ENCODE measurements around the gene KSR1. TPM values are rescaled to one million over a fixed set of nuclear protein-coding genes. Genes with fewer than 3 reads are reported as not detected.
"Not testable (repeated sequence)": the region's sequence is repeated elsewhere in the genome, so short reads cannot be mapped to it uniquely, and the experiment has no call there.

Gene KSR1
- 37.7 TPM for polyA plus RNA-seq (2012; ENCODE audit: missing spikeins)

GRCh38 chr17:27455914-27456680 is at the start of gene KSR1:
KSR1 (plus strand) TSS chr17:27456448; CDS start chr17:27456644, 196 bp downstream.
- TF ChIP-seq POLR2A (IDR thresholded peaks at IDR 0.05; ENCODE audit: low read depth, low read length) (peak; percentile 77; the same call in 1 of the 2 replicates), TAF1 (IDR thresholded peaks at IDR 0.05; ENCODE audit: borderline replicate concordance, low read depth, low read length) (0 out of 2 replicates have a peak, but pooled peaks have one; percentile 34), POLR2AphosphoS5 (IDR thresholded peaks at IDR 0.05; ENCODE audit: low read depth, low read length) (no peak)
- DNase-seq (ENCODE audit: insufficient read length) (peak; percentile 95), FAIRE-seq (peak; percentile 73)

GRCh38 chr17:27407916-27408864 is 48.1 kb upstream of the KSR1 start:
- DNase-seq (ENCODE audit: insufficient read length) (no peak), FAIRE-seq (no peak)
- no peak for TF ChIP-seq POLR2A (IDR thresholded peaks at IDR 0.05; ENCODE audit: low read depth, low read length)
- TF ChIP-seq POLR2AphosphoS5 (IDR thresholded peaks at IDR 0.05; ENCODE audit: low read depth, low read length): no peak
- no peak for TF ChIP-seq TAF1 (IDR thresholded peaks at IDR 0.05; ENCODE audit: borderline replicate concordance, low read depth, low read length)

- TF ChIP-seq TAF1 (IDR thresholded peaks at IDR 0.05; ENCODE audit: borderline replicate concordance, low read depth, low read length): no peak
- no peak for TF ChIP-seq POLR2A (IDR thresholded peaks at IDR 0.05; ENCODE audit: low read depth, low read length)
- TF ChIP-seq POLR2AphosphoS5 (IDR thresholded peaks at IDR 0.05; ENCODE audit: low read depth, low read length): no peak
- FAIRE-seq (no peak), DNase-seq (ENCODE audit: insufficient read length) (no peak)
These were observed 47.4 kb upstream of the KSR1 start for GRCh38 chr17:27408891-27409290.

DNA sequence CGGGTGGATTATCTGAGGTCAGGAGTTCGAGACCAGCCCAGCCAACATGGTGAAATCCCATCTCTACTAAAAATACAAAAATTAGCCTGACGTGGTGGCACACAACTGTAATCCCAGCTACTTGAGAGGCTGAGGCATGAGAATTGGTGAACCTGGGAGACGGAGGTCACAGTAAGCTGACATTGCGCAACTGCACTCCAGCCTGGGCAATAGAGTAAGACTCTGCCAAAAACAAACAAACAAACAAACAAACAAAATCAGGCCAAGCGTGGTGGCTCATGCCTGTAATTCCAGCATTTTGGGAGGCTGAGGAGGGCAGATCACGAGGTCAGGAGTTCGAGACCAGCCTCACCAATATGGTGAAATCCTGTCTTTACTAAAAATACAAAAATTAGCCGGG is 44.1 kb upstream of the KSR1 start:
- DNase-seq (ENCODE audit: insufficient read length); FAIRE-seq: not testable (repeated sequence)

DNA sequence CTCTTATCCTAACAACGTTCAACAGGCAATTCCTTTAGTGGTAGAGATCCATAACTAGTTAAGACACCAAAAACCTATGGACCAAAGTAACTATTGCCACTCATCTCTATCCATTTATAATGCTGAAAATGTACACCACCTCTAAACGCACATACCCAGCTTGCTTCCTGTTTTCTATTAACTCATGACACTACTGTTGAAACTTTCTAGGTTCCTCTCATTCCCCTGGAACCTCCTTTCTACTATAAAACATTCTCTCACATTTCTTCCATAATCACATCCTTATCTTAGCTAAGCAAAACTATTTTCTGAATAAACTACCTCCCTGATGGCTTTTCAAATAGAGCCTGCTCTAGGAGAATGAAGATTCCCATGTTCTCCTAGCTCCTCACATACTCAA is 42.9 kb upstream of the KSR1 start:
- FAIRE-seq (no peak), DNase-seq (ENCODE audit: insufficient read length) (no peak)
- TF ChIP-seq POLR2AphosphoS5 (IDR thresholded peaks at IDR 0.05; ENCODE audit: low read depth, low read length): no peak
- TF ChIP-seq TAF1 (IDR thresholded peaks at IDR 0.05; ENCODE audit: borderline replicate concordance, low read depth, low read length): no peak
- no peak for TF ChIP-seq POLR2A (IDR thresholded peaks at IDR 0.05; ENCODE audit: low read depth, low read length)

DNA sequence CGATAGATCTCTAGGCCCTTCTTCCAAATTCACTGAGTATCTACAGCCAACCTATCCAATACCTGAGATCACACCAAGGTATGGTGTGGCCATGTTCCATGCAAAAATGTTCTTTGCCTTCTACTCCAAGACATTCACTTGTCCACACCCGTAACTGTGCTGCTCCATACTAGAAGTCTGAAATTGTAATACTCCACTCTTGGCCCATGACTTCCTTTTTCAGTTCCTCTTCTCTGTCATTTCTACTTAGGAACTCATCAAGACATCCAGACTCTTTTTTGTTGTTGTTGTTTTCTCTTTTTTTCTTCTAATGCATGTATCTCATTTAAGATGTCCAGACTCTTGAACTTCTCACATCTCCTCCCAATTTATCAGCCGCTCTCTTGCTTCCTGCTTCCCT is 42.5 kb upstream of the KSR1 start:
- no peak for FAIRE-seq
- TF ChIP-seq POLR2AphosphoS5 (IDR thresholded peaks at IDR 0.05; ENCODE audit: low read depth, low read length) (no peak), POLR2A (IDR thresholded peaks at IDR 0.05; ENCODE audit: low read depth, low read length) (no peak), TAF1 (IDR thresholded peaks at IDR 0.05; ENCODE audit: borderline replicate concordance, low read depth, low read length) (no peak)

DNA sequence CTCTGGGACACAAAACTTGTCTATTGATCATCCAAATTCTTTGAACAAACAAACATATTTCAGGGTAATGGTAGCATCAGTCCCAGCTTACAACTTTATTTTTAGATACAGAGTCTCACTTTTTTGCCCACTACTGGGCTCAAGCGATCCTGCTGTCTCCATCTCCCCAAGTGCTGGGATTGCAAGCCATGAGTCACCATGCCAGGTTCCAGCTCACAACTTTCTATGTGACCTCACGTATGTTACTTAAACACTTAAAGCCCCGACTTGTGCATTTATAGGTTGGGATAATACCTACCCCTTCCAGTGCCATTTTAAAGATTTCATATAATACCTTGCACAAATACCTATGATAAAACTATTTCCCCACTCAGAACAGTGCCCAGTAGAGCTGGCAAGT is 42.0 kb upstream of the KSR1 start:
- FAIRE-seq (no peak), DNase-seq (ENCODE audit: insufficient read length) (no peak)
- no peak for TF ChIP-seq POLR2A (IDR thresholded peaks at IDR 0.05; ENCODE audit: low read depth, low read length)
- no peak for TF ChIP-seq TAF1 (IDR thresholded peaks at IDR 0.05; ENCODE audit: borderline replicate concordance, low read depth, low read length)
- no peak for TF ChIP-seq POLR2AphosphoS5 (IDR thresholded peaks at IDR 0.05; ENCODE audit: low read depth, low read length)

More for the DNA sequence above, 42.5 kb upstream of the KSR1 start:
- no peak for DNase-seq (ENCODE audit: insufficient read length)

GRCh38 chr17:27414694-27415093 is 41.6 kb upstream of the KSR1 start:
- TF ChIP-seq POLR2A (IDR thresholded peaks at IDR 0.05; ENCODE audit: low read depth, low read length) (no peak), POLR2AphosphoS5 (IDR thresholded peaks at IDR 0.05; ENCODE audit: low read depth, low read length) (no peak), TAF1 (IDR thresholded peaks at IDR 0.05; ENCODE audit: borderline replicate concordance, low read depth, low read length) (no peak)
- no peak for DNase-seq (ENCODE audit: insufficient read length)
- no peak for FAIRE-seq

GRCh38 chr17:27415120-27415795 is 41.0 kb upstream of the KSR1 start:
- no peak for TF ChIP-seq POLR2A (IDR thresholded peaks at IDR 0.05; ENCODE audit: low read depth, low read length)
- TF ChIP-seq POLR2AphosphoS5 (IDR thresholded peaks at IDR 0.05; ENCODE audit: low read depth, low read length): no peak
- no peak for TF ChIP-seq TAF1 (IDR thresholded peaks at IDR 0.05; ENCODE audit: borderline replicate concordance, low read depth, low read length)
- FAIRE-seq (no peak), DNase-seq (ENCODE audit: insufficient read length) (no peak)

- TF ChIP-seq TAF1 (IDR thresholded peaks at IDR 0.05; ENCODE audit: borderline replicate concordance, low read depth, low read length): no peak
- no peak for TF ChIP-seq POLR2A (IDR thresholded peaks at IDR 0.05; ENCODE audit: low read depth, low read length)
- no peak for TF ChIP-seq POLR2AphosphoS5 (IDR thresholded peaks at IDR 0.05; ENCODE audit: low read depth, low read length)
- FAIRE-seq: no peak
These were observed 38.5 kb upstream of the KSR1 start for GRCh38 chr17:27417596-27418365.

GRCh38 chr17:27418366-27418615 is 38.0 kb upstream of the KSR1 start:
- TF ChIP-seq POLR2A (IDR thresholded peaks at IDR 0.05; ENCODE audit: low read depth, low read length) (no peak), POLR2AphosphoS5 (IDR thresholded peaks at IDR 0.05; ENCODE audit: low read depth, low read length) (no peak), TAF1 (IDR thresholded peaks at IDR 0.05; ENCODE audit: borderline replicate concordance, low read depth, low read length) (no peak)
- FAIRE-seq: no peak
- no peak for DNase-seq (ENCODE audit: insufficient read length)

More at GRCh38 chr17:27417596-27418365, 38.5 kb upstream of the KSR1 start:
- DNase-seq (ENCODE audit: insufficient read length): no peak
